GM10266 (cell line): Measurements from ENCODE around the gene CD34.

Source experiments
- DNase-seq: peaks from one replicate; pipeline ENCODE4 v3.0.0; 2012; ENCODE audit errors: extremely low spot score
- CTCF ChIP-seq: IDR thresholded peaks from 2 replicates; pipeline ENCODE4 v1.5.1; 2012; ENCODE audit warnings: mild to moderate bottlenecking, low read depth; ENCODE audit not compliant: control insufficient read depth, insufficient read depth; ENCODE audit errors: missing control alignments

Gene CD34

GRCh38 chr1:207837673-207838072 lies 73.3 kb downstream of the CD34 start:
- no peak for TF ChIP-seq CTCF
- DNase-seq: no peak

- TF ChIP-seq CTCF: no peak
- DNase-seq: no peak
Measured at GRCh38 chr1:207836591-207837347, 74.2 kb downstream of the CD34 start.

- no peak for DNase-seq
- no peak for TF ChIP-seq CTCF
Measured at GRCh38 chr1:207835958-207836357, 75.0 kb downstream of the CD34 start.

- no peak for DNase-seq
- no peak for TF ChIP-seq CTCF
Measured at GRCh38 chr1:207833956-207834660, 76.8 kb downstream of the CD34 start.

GRCh38 chr1:207833381-207833780 lies 77.5 kb downstream of the CD34 start:
- no peak for DNase-seq
- TF ChIP-seq CTCF: no peak

GRCh38 chr1:207832796-207833195 lies 78.1 kb downstream of the CD34 start:
- no peak for DNase-seq
- no peak for TF ChIP-seq CTCF
